GM21529 (cell line): ENCODE results near the gene NHP2.

ENCODE experiments used
- ATAC-seq: cut with Tn5 transposase; IDR thresholded peaks from one replicate; pipeline ENCODE4 v1.9.1; 2021; ENCODE audit not compliant: unreplicated experiment

NHP2 gene

GRCh38 chr5:178176791-178177190, 23.1 kb upstream of the NHP2 start:
- no peak for ATAC-seq

GRCh38 chr5:178174456-178174855, 20.8 kb upstream of the NHP2 start:
- no peak for ATAC-seq

- ATAC-seq, result no peak
Measured at GRCh38 chr5:178170455-178170854, 16.8 kb upstream of the NHP2 start.

- ATAC-seq, result no peak
Measured at GRCh38 chr5:178165581-178165980, 11.9 kb upstream of the NHP2 start.

GRCh38 chr5:178163772-178164735, 10.4 kb upstream of the NHP2 start:
- peak; percentile 95 for ATAC-seq

- ATAC-seq, result no peak
Measured at GRCh38 chr5:178162481-178162880, 8.8 kb upstream of the NHP2 start.

- ATAC-seq, result no peak
Measured at GRCh38 chr5:178160176-178160575, 6.5 kb upstream of the NHP2 start.

GRCh38 chr5:178155065-178155464, 1.4 kb upstream of the NHP2 start:
- no peak for ATAC-seq

- no peak for ATAC-seq
Measured at GRCh38 chr5:178152491-178153444, 917 bp downstream of the NHP2 start.

GRCh38 chr5:178150977-178151734, 2.5 kb downstream of the NHP2 start:
- ATAC-seq, result no peak

GRCh38 chr5:178149199-178149932, 4.3 kb downstream of the NHP2 start:
- no peak for ATAC-seq

- no peak for ATAC-seq
Measured at GRCh38 chr5:178147406-178147805, 6.3 kb downstream of the NHP2 start.

GRCh38 chr5:178145965-178146820, 7.5 kb downstream of the NHP2 start:
- peak; percentile 72 for ATAC-seq

- ATAC-seq, result no peak
Measured at GRCh38 chr5:178143901-178144300, 9.8 kb downstream of the NHP2 start.

- no peak for ATAC-seq
Measured at GRCh38 chr5:178143246-178143645, 10.4 kb downstream of the NHP2 start.

GRCh38 chr5:178142642-178143041, 11.0 kb downstream of the NHP2 start:
- no peak for ATAC-seq

GRCh38 chr5:178141550-178141949, 12.1 kb downstream of the NHP2 start:
- ATAC-seq, result no peak

GRCh38 chr5:178137991-178138390, 15.7 kb downstream of the NHP2 start:
- no peak for ATAC-seq

GRCh38 chr5:178136990-178137389, 16.7 kb downstream of the NHP2 start:
- no peak for ATAC-seq
